ENCODE results near the gene CCDC187. TPM values are rescaled to one million over a fixed set of nuclear protein-coding genes. Genes with fewer than 3 reads are reported as not detected.

Gene CCDC187
- total RNA-seq, 2 donors from 2014 or later, result 1.2 TPM; not detected in 1

DNA sequence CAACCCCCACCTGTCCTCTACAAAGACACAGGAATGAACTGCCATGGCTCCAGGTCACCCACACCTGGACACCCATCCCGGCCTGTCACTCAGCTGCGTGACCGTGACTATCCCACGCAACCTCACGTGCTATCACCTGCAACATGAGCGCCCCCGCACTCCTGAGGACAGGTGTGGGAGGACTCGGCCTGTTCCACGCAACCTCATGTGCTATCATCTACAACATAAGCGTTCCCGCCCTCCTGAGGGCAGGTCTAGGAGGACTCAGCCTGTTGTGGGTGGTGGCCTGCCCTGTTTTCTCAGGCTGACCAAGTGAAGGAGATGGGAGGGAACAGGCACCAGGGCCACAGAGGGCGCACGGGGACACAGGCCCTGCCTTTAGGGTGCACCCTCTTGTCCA lies 62.4 kb downstream of the CCDC187 start:
- 92% methylated on average over 11 of the region's 13 CpGs for WGBS

DNA sequence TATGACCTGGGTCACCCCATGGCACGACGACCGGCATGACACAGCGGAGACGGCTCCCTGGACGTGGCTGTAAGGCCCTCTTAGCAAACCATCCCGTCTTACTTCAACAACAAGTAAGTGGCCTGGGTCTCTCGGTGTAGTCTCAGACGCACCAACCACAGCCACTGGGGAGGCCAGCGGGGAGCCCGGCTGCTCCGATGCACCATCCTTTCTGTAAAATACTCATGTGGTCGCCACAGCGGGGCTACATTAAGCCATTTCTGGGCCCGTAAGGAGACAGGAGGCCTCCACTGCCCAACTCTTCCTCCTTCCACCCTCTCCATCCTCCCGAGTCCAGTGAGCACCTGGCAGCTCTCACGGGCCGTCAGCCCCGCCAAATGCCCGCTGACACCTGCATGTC lies 63.0 kb downstream of the CCDC187 start:
- no peak for TF ChIP-seq POLR2AphosphoS5 (IDR thresholded peaks at IDR 0.05)
- TF ChIP-seq, protein P1, sequence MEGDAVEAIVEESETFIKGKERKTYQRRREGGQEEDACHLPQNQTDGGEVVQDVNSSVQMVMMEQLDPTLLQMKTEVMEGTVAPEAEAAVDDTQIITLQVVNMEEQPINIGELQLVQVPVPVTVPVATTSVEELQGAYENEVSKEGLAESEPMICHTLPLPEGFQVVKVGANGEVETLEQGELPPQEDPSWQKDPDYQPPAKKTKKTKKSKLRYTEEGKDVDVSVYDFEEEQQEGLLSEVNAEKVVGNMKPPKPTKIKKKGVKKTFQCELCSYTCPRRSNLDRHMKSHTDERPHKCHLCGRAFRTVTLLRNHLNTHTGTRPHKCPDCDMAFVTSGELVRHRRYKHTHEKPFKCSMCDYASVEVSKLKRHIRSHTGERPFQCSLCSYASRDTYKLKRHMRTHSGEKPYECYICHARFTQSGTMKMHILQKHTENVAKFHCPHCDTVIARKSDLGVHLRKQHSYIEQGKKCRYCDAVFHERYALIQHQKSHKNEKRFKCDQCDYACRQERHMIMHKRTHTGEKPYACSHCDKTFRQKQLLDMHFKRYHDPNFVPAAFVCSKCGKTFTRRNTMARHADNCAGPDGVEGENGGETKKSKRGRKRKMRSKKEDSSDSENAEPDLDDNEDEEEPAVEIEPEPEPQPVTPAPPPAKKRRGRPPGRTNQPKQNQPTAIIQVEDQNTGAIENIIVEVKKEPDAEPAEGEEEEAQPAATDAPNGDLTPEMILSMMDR (IDR thresholded peaks at IDR 0.05), result no peak
- no peak for TF ChIP-seq POLR2A (IDR thresholded peaks at IDR 0.05)
- Histone ChIP-seq H3K4me3 (no peak overlapping the region), H3K27me3 (replicated peaks; ENCODE audit: insufficient read depth) (no peaks in the 10 kb centered on the region), H3K27ac (no peak overlapping the region), H3K36me3 (no peaks in the 10 kb centered on the region), H3K9me3 (no peaks in the 10 kb centered on the region), H3K4me1 (replicated peaks) (peaks cover 7% of the 10 kb centered on the region)
- intact Hi-C loops (cut with DNase I), result no loop called here
- 94% methylated on average over 20 of the region's 20 CpGs for WGBS
- no peak for DNase-seq (ENCODE audit: low spot score)

More for the DNA sequence above, 62.4 kb downstream of the CCDC187 start:
- no peak overlapping the region for H3K4me3 ChIP-seq
- intact Hi-C loops (cut with DNase I), result no loop called here
- H3K27ac ChIP-seq, result no peak overlapping the region
- H3K36me3 ChIP-seq, result no peaks in the 10 kb centered on the region
- DNase-seq (ENCODE audit: low spot score), result no peak
- TF ChIP-seq POLR2A (IDR thresholded peaks at IDR 0.05) (no peak), POLR2AphosphoS5 (IDR thresholded peaks at IDR 0.05) (no peak)
- TF ChIP-seq, protein P1 (IDR thresholded peaks at IDR 0.05), result no peak
- no peaks in the 10 kb centered on the region for H3K27me3 ChIP-seq (replicated peaks; ENCODE audit: insufficient read depth)
- H3K4me1 ChIP-seq (replicated peaks), result peaks cover 7% of the 10 kb centered on the region
- no peaks in the 10 kb centered on the region for H3K9me3 ChIP-seq

DNA sequence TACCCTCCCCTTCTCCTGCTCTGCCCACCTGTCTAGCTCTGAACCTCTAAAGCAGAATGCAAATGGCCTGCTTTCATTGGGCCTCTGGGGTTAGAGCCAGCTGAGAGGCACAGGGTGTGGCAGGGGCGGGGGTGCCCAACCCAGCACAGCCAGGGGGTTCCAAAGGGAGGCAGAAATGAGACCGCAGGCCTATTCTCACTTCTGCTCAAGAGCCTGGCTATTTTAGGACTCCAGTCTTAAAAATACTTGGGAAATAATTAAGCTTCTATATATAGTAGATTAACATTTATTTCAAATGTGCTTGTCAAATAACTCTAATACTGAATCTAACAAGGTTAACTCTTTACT lies 63.9 kb downstream of the CCDC187 start:
- WGBS, result 77% methylated on average over 2 of the region's 2 CpGs
- Histone ChIP-seq H3K36me3 (no peaks in the 10 kb centered on the region), H3K27ac (no peak overlapping the region), H3K4me3 (no peak overlapping the region), H3K4me1 (replicated peaks) (peaks cover 5% of the 10 kb centered on the region), H3K27me3 (replicated peaks; ENCODE audit: insufficient read depth) (no peaks in the 10 kb centered on the region), H3K9me3 (no peaks in the 10 kb centered on the region)
- no peak for TF ChIP-seq POLR2AphosphoS5 (IDR thresholded peaks at IDR 0.05)
- no peak for TF ChIP-seq POLR2A (IDR thresholded peaks at IDR 0.05)
- TF ChIP-seq, protein P1 (IDR thresholded peaks at IDR 0.05), result no peak
- intact Hi-C loops (cut with DNase I), result no loop called here
- no peak for DNase-seq (ENCODE audit: low spot score)

DNA sequence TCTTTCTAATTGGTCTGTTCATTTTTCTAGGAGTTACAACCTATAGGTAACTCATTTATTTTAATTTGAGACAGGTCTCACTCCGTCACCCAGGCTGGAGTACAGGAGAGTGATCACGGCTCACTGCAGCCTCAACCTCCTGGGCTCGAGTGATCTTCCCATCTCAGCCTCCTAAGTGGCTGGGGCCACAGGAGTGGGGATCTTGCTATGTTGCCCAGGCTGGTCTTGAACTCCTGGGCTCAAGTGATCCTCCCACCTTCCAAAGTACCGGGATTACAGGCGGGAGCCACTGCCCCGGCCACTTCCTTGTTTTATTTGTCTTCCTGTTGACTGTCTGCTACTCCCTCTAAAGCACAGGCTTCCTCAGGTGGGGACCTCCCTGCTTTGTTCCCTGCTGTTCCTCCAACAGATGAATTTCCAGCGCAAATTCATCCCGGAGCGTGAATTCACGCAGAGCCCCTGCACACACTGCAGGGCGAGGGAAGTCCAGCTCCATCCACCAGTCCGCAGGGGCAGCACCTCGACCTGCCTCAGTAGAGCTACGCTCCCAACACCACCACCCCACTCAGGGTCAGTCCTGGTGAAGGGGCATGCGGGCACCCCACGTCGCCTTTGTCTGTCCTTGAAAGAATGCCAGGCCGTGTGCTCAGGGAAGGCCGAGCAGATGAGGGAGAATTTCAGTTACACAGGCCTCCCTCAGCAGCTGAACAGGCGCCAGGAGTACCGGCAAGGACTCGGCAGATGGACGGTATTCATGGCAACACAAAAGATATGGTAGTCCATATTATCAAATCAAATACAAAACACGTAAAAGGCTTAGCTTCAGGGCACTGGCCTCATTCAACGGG lies 64.5 kb downstream of the CCDC187 start:
- no peaks in the 10 kb centered on the region for H3K4me1 ChIP-seq (replicated peaks)
- no peaks in the 10 kb centered on the region for H3K27me3 ChIP-seq (replicated peaks; ENCODE audit: insufficient read depth)
- 77% methylated on average over 25 of the region's 25 CpGs for WGBS
- no peak for DNase-seq (ENCODE audit: low spot score)
- intact Hi-C loops (cut with DNase I), result no loop called here
- H3K36me3 ChIP-seq, result no peaks in the 10 kb centered on the region
- no peak overlapping the region for H3K4me3 ChIP-seq
- TF ChIP-seq POLR2AphosphoS5 (IDR thresholded peaks at IDR 0.05), result no peak
- TF ChIP-seq, protein P1 (IDR thresholded peaks at IDR 0.05), result no peak
- no peak overlapping the region for H3K27ac ChIP-seq
- H3K9me3 ChIP-seq, result no peaks in the 10 kb centered on the region

DNA sequence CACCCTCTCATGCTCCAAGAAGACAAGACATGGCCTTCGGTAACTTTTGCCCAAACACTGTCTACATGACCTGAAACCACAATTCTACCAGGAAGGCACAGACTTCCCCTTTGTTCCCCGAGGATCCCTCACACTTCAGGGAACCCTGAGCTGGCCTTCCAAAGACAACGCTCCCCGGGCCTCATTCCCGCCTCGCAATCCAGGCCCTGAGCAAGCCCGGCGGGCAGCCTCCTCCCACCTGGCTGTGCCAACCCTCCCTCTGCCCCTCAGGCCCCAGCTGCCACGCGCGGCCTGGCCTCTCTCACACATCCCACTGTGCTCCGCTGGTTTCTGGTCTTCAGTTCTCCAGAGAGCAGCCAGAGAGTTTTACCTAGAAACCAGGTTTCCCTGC lies 65.6 kb downstream of the CCDC187 start:
- WGBS, result 69% methylated on average over 12 of the region's 12 CpGs
- Histone ChIP-seq H3K36me3 (no peaks in the 10 kb centered on the region), H3K4me1 (replicated peaks) (no peaks in the 10 kb centered on the region), H3K27me3 (replicated peaks; ENCODE audit: insufficient read depth) (no peaks in the 10 kb centered on the region), H3K9me3 (no peaks in the 10 kb centered on the region), H3K4me3 (no peak overlapping the region), H3K27ac (no peak overlapping the region)
- intact Hi-C loops (cut with DNase I), result no loop called here
- no peak for DNase-seq (ENCODE audit: low spot score)
- no peak for TF ChIP-seq POLR2A (IDR thresholded peaks at IDR 0.05)
- TF ChIP-seq, protein P1 (IDR thresholded peaks at IDR 0.05), result no peak
- no peak for TF ChIP-seq POLR2AphosphoS5 (IDR thresholded peaks at IDR 0.05)
